ENCODE data around the gene LSM3. TPM values are rescaled to one million over a fixed set of nuclear protein-coding genes. Genes with fewer than 3 reads are reported as not detected.

The LSM3 gene
- total RNA-seq, 5 donors from 2014 or later (not counting 1 experiment from before 2014, with no cell fraction given), result 6.7 to 8.4 (median 7.3) TPM

GRCh38 chr3:14213066-14213774 lies 34.6 kb downstream of the LSM3 start:
- H3K4me3 ChIP-seq (ENCODE audit: control insufficient read depth in 1 of 2, extremely low read depth in 1 of 2, low read length in 1 of 2), result no peak overlapping the region
- ChIA-PET POLR2A (interaction anchor here in 1 of 2 donors (1.6 kb wide), 1 partner anchor 34 kb away, joined by 5 read pairs; the partner anchor contains the start of genes LSM3 and XPC), CTCF (interaction anchor here (0.6 to 1.0 kb wide), 2 partner anchors 10 to 158 kb away, joined by 3 read pairs; no protein-coding TSS in a partner anchor)
- no peaks in the 10 kb centered on the region for H3K36me3 Mint-ChIP-seq
- H3K27me3 Mint-ChIP-seq, result no peaks in the 10 kb centered on the region
- no peaks in the 10 kb centered on the region for H3K36me3 ChIP-seq (ENCODE audit: control insufficient read depth in 2 of 2, extremely low read depth in 1 of 2, insufficient read depth in 1 of 2, low read length in 1 of 2)
- H3K27ac ChIP-seq (ENCODE audit: low read length), result no peak overlapping the region
- 93% methylated on average over 3 of the region's 7 CpGs for WGBS (ENCODE audit: insufficient coverage)
- no peaks in the 10 kb centered on the region for H3K9me3 Mint-ChIP-seq
- no peak overlapping the region for H3K27ac Mint-ChIP-seq
- DNase-seq (no peak), ATAC-seq (replicated peaks in 1 of 4) (no peak)
- H3K4me1 Mint-ChIP-seq, result peaks cover 0 to 14% (median 7%) of the 10 kb centered on the region in 3 donors
- H3K9me3 ChIP-seq, result no peaks in the 10 kb centered on the region
- no peaks in the 10 kb centered on the region for H3K4me1 ChIP-seq (ENCODE audit: control insufficient read depth in 1 of 2, extremely low read depth in 1 of 2, insufficient read depth in 2 of 2, low read length in 2 of 2)
- no peak overlapping the region for H3K4me3 Mint-ChIP-seq
- H3K27me3 ChIP-seq (replicated peaks in 1 of 2; ENCODE audit: control insufficient read depth in 2 of 2, extremely low read depth in 1 of 2, insufficient read depth in 2 of 2, low read length in 1 of 2), result peaks cover 0 to 8% of the 10 kb centered on the region in 2 experiments

GRCh38 chr3:14214764-14215163 lies 36.1 kb downstream of the LSM3 start:
- Mint-ChIP-seq H3K27me3 (no peaks in the 10 kb centered on the region), H3K9me3 (peaks cover 0 to 1% (median under 1%) of the 10 kb centered on the region in 3 donors), H3K27ac (no peak overlapping the region), H3K36me3 (no peaks in the 10 kb centered on the region), H3K4me3 (no peak overlapping the region), H3K4me1 (peaks cover 0 to 14% (median 7%) of the 10 kb centered on the region in 3 donors)
- no CpG with 5 or more reads among the region's 4 CpGs for WGBS (ENCODE audit: insufficient coverage)
- ChIA-PET POLR2A (no interaction called here), CTCF (no interaction called here)
- no peak for DNase-seq
- Histone ChIP-seq H3K4me1 (ENCODE audit: control insufficient read depth in 1 of 2, extremely low read depth in 1 of 2, insufficient read depth in 2 of 2, low read length in 2 of 2) (no peaks in the 10 kb centered on the region), H3K4me3 (ENCODE audit: control insufficient read depth in 1 of 2, extremely low read depth in 1 of 2, low read length in 1 of 2) (no peak overlapping the region), H3K27ac (ENCODE audit: low read length) (no peak overlapping the region), H3K36me3 (ENCODE audit: control insufficient read depth in 2 of 2, extremely low read depth in 1 of 2, insufficient read depth in 1 of 2, low read length in 1 of 2) (no peaks in the 10 kb centered on the region), H3K27me3 (replicated peaks in 1 of 2; ENCODE audit: control insufficient read depth in 2 of 2, extremely low read depth in 1 of 2, insufficient read depth in 2 of 2, low read length in 1 of 2) (peaks cover 0 to 8% of the 10 kb centered on the region in 2 experiments), H3K9me3 (no peaks in the 10 kb centered on the region)
- no peak for ATAC-seq (replicated peaks in 1 of 4)

DNA sequence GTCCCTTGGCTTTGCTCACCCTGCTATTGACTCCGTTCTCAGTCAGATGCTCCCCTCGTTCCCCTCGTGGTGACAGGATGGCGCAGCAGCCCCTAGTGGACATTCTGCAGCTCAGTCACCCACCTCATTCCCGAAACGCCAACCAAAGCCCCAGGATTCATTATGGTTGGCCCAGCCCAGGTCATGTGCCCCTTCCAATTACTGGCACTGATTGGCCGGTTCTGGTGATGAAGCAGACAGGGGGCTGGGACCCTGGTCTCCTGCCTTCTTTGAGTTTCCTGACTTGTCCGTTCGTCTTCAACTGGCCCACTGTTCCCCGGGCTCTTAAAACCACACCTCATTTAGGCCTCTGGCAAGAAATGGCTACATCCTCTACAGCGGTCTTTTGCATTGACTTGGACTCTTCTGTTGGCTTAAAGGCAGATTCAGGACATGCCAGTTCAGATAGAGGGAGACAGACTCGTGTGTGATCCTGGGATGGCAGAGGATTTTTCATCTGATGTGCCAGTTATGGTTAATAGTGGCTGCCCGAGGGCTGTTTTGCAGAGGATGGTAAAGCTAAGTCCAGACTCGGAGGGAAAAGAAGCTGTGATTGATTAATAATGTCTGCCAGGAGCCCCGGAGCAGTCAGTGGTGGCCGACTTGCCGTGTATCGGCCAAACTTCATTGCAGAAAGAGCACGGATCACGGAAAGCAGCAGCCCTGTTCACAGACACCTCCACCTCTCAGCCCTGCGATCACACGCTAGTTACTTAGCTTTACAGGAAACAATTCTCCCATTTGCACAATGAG lies 37.8 kb downstream of the LSM3 start:
- ATAC-seq (replicated peaks in 1 of 4) (peak; percentile 55 to 93 (median 80)), DNase-seq (peak in 25 of 35 experiments; percentile 6 to 71 (median 39))
- H3K36me3 Mint-ChIP-seq, result no peaks in the 10 kb centered on the region
- H3K9me3 Mint-ChIP-seq, result peaks cover 0 to 16% (median 5%) of the 10 kb centered on the region in 3 donors
- peak overlapping the region; percentile 68 to 90 for H3K27ac Mint-ChIP-seq
- H3K4me3 ChIP-seq (ENCODE audit: control insufficient read depth in 1 of 2, extremely low read depth in 1 of 2, low read length in 1 of 2), result no peak overlapping the region
- peak overlapping the region; percentile 11 to 89 (median 79) for H3K4me3 Mint-ChIP-seq
- peaks cover 0 to 8% of the 10 kb centered on the region in 2 experiments for H3K27me3 ChIP-seq (replicated peaks in 1 of 2; ENCODE audit: control insufficient read depth in 2 of 2, extremely low read depth in 1 of 2, insufficient read depth in 2 of 2, low read length in 1 of 2)
- H3K9me3 ChIP-seq, result peaks cover under 1% of the 10 kb centered on the region
- WGBS (ENCODE audit: insufficient coverage), result 84% methylated on average over 14 of the region's 22 CpGs
- CTCF ChIA-PET, result no interaction called here
- no peaks in the 10 kb centered on the region for H3K27me3 Mint-ChIP-seq
- H3K36me3 ChIP-seq (ENCODE audit: control insufficient read depth in 2 of 2, extremely low read depth in 1 of 2, insufficient read depth in 1 of 2, low read length in 1 of 2), result no peaks in the 10 kb centered on the region
- H3K27ac ChIP-seq (ENCODE audit: low read length), result no peak overlapping the region
- POLR2A ChIA-PET, result interaction anchor here in 1 of 2 donors (0.6 kb wide), 1 partner anchor 1134 kb away, joined by 3 read pairs; no protein-coding TSS in a partner anchor
- H3K4me1 Mint-ChIP-seq, result peaks cover 0 to 14% (median 7%) of the 10 kb centered on the region in 3 donors
- no peaks in the 10 kb centered on the region for H3K4me1 ChIP-seq (ENCODE audit: control insufficient read depth in 1 of 2, extremely low read depth in 1 of 2, insufficient read depth in 2 of 2, low read length in 2 of 2)

GRCh38 chr3:14218355-14218754 lies 39.7 kb downstream of the LSM3 start:
- no peaks in the 10 kb centered on the region for H3K4me1 ChIP-seq (ENCODE audit: control insufficient read depth in 1 of 2, extremely low read depth in 1 of 2, insufficient read depth in 2 of 2, low read length in 2 of 2)
- no peak overlapping the region for H3K4me3 ChIP-seq (ENCODE audit: control insufficient read depth in 1 of 2, extremely low read depth in 1 of 2, low read length in 1 of 2)
- ChIA-PET CTCF (no interaction called here), POLR2A (interaction anchor here in 1 of 2 donors (0.6 kb wide), 1 partner anchor 296 kb away, joined by 3 read pairs; no protein-coding TSS in a partner anchor)
- H3K27ac ChIP-seq (ENCODE audit: low read length), result no peak overlapping the region
- no peaks in the 10 kb centered on the region for H3K36me3 ChIP-seq (ENCODE audit: control insufficient read depth in 2 of 2, extremely low read depth in 1 of 2, insufficient read depth in 1 of 2, low read length in 1 of 2)
- Mint-ChIP-seq H3K27ac (peak overlapping the region in 1 of 2 donors; percentile 56), H3K4me1 (peaks cover 0 to 14% (median 7%) of the 10 kb centered on the region in 3 donors), H3K36me3 (peaks cover 3% of the 10 kb centered on the region), H3K9me3 (peaks cover 8 to 28% (median 15%) of the 10 kb centered on the region in 3 donors), H3K27me3 (peaks cover 0 to 3% of the 10 kb centered on the region in 2 donors), H3K4me3 (peak overlapping the region in 1 of 3 donors; percentile 54)
- H3K9me3 ChIP-seq, result peaks cover 2% of the 10 kb centered on the region
- no peak for DNase-seq
- peaks cover 0 to 8% of the 10 kb centered on the region in 2 experiments for H3K27me3 ChIP-seq (replicated peaks in 1 of 2; ENCODE audit: control insufficient read depth in 2 of 2, extremely low read depth in 1 of 2, insufficient read depth in 2 of 2, low read length in 1 of 2)
- ATAC-seq (replicated peaks in 1 of 4), result no peak

DNA sequence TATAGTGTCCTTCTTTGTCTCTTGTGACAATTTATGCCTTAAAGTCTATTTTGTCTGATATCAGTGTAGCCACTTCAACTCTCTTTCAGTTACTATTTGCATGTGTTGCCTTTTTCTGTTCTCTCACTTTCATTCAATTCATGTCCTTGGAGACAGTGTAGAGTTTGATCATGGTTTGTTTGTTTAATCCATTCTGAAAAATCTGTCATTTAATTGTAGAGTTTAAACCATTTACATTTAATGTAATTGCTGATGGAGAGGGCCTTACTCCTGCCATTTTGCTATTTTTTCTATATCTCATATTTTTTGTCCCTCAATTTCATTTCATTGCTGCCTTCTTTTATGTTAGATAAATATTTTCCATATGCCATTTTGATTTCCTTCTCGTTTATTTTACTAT lies 42.3 kb downstream of the LSM3 start:
- Histone ChIP-seq H3K9me3 (peaks cover 2% of the 10 kb centered on the region), H3K36me3 (ENCODE audit: control insufficient read depth in 2 of 2, extremely low read depth in 1 of 2, insufficient read depth in 1 of 2, low read length in 1 of 2) (no peaks in the 10 kb centered on the region), H3K4me1 (ENCODE audit: control insufficient read depth in 1 of 2, extremely low read depth in 1 of 2, insufficient read depth in 2 of 2, low read length in 2 of 2) (no peaks in the 10 kb centered on the region), H3K4me3 (ENCODE audit: control insufficient read depth in 1 of 2, extremely low read depth in 1 of 2, low read length in 1 of 2) (no peak overlapping the region), H3K27me3 (replicated peaks in 1 of 2; ENCODE audit: control insufficient read depth in 2 of 2, extremely low read depth in 1 of 2, insufficient read depth in 2 of 2, low read length in 1 of 2) (peaks cover 0 to 15% of the 10 kb centered on the region in 2 experiments), H3K27ac (ENCODE audit: low read length) (no peak overlapping the region)
- no CpG with 5 or more reads among the region's 1 CpG for WGBS (ENCODE audit: insufficient coverage)
- Mint-ChIP-seq H3K36me3 (peaks cover 3% of the 10 kb centered on the region), H3K4me3 (no peak overlapping the region), H3K27me3 (peaks cover 13 to 17% of the 10 kb centered on the region in 2 donors), H3K27ac (no peak overlapping the region), H3K9me3 (peaks cover 8 to 28% (median 15%) of the 10 kb centered on the region in 3 donors), H3K4me1 (peaks cover 0 to 14% (median 11%) of the 10 kb centered on the region in 3 donors)
- DNase-seq, result no peak
- CTCF ChIA-PET, result no interaction called here
- POLR2A ChIA-PET, result no interaction called here
- ATAC-seq (replicated peaks in 1 of 4), result no peak

DNA sequence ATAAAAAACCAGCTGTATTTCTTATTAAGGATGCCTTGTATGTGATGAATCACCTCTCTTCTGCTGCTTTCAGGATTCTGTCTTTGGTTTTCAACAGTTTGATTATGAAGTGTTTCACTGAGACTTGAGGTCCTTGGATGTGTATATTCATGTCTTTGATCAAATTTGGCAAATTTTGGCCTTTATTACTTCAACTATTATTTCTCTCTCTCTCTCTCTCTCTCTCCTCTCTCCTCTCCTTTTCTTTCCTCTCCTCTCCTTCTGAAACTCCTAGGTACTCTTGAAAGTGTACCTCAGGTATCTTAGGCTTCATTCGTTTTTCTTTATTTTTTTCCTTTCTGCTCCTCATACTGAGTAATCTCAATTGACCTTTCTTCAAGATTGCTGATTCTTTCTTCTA lies 43.3 kb downstream of the LSM3 start:
- Mint-ChIP-seq H3K27me3 (peaks cover 21 to 22% of the 10 kb centered on the region in 2 donors), H3K4me1 (peaks cover 0 to 6% (median 5%) of the 10 kb centered on the region in 3 donors), H3K27ac (no peak overlapping the region), H3K36me3 (peaks cover 3% of the 10 kb centered on the region), H3K9me3 (peaks cover 8 to 28% (median 15%) of the 10 kb centered on the region in 3 donors), H3K4me3 (no peak overlapping the region)
- peaks cover 0 to 12% of the 10 kb centered on the region in 2 experiments for H3K27me3 ChIP-seq (replicated peaks in 1 of 2; ENCODE audit: control insufficient read depth in 2 of 2, extremely low read depth in 1 of 2, insufficient read depth in 2 of 2, low read length in 1 of 2)
- no CpG with 5 or more reads among the region's 1 CpG for WGBS (ENCODE audit: insufficient coverage)
- CTCF ChIA-PET, result interaction anchor here in 1 of 2 donors (0.6 to 1.3 kb wide), 2 partner anchors 325 to 1224 kb away, joined by 3 to 4 read pairs; no protein-coding TSS in a partner anchor
- H3K4me1 ChIP-seq (ENCODE audit: control insufficient read depth in 1 of 2, extremely low read depth in 1 of 2, insufficient read depth in 2 of 2, low read length in 2 of 2), result no peaks in the 10 kb centered on the region
- H3K4me3 ChIP-seq (ENCODE audit: control insufficient read depth in 1 of 2, extremely low read depth in 1 of 2, low read length in 1 of 2), result no peak overlapping the region
- H3K9me3 ChIP-seq, result peaks cover 2% of the 10 kb centered on the region
- H3K36me3 ChIP-seq (ENCODE audit: control insufficient read depth in 2 of 2, extremely low read depth in 1 of 2, insufficient read depth in 1 of 2, low read length in 1 of 2), result no peaks in the 10 kb centered on the region
- no peak overlapping the region for H3K27ac ChIP-seq (ENCODE audit: low read length)
- POLR2A ChIA-PET, result no interaction called here
- ATAC-seq (replicated peaks in 1 of 4) (no peak), DNase-seq (no peak)
